Right lobe of liver (tissue), 6 donors: Measurements from ENCODE around the gene KRTAP4-9. TPM values are rescaled to one million over a fixed set of nuclear protein-coding genes. Genes with fewer than 3 reads are reported as not detected.
"Not testable (repeated sequence)": the region's sequence is repeated elsewhere in the genome, so short reads cannot be mapped to it uniquely, and the experiment has no call there.

Source experiments
- ATAC-seq, 4 donors: fragments of 200-7000 bp; cut with Tn5 transposase; one replicate each; pipeline ENCODE4 v1.9.1; 2020; ENCODE audit warnings: mild to moderate bottlenecking in 4 of 4, moderate library complexity in 4 of 4
- DNase-seq, 3 donors: peaks; one replicate each; pipeline ENCODE4 v3.0.0-alpha.2; 2020
- H3K27ac ChIP-seq, 3 donors: fragments of 200-600 bp; one replicate each; pipeline ENCODE4 v1.8.0; 2022
- H3K27me3 ChIP-seq, 2 donors: fragments of 200-600 bp; one replicate each; pipeline ENCODE4 v1.8.0; 2022
- H3K36me3 ChIP-seq, 4 donors: fragments of 200-600 bp; sonication (generic) in 1 of 4; one replicate each; pipeline versions ENCODE4 v1.5.1 to v1.8.0; 2017 to 2022; ENCODE audit warnings: control low read depth in 1 of 4
- H3K4me1 ChIP-seq, 4 donors: fragments of 200-600 bp; sonication (generic) in 1 of 4; one replicate each; pipeline versions ENCODE4 v1.5.1 to v1.8.0; 2017 to 2022; ENCODE audit warnings: control low read depth in 1 of 4
- H3K4me3 ChIP-seq, 3 donors: fragments of 200-600 bp; one replicate each; pipeline ENCODE4 v1.8.0; 2022
- H3K9me3 ChIP-seq, 4 donors: fragments of 200-600 bp; sonication (generic) in 1 of 4; one replicate each; pipeline versions ENCODE4 v1.5.1 to v1.8.0; 2017 to 2022; ENCODE audit warnings: control low read depth in 1 of 4
- POLR2A ChIP-seq: fragments of 450-650 bp; IDR thresholded peaks from one replicate; pipeline ENCODE4 v1.6.1; 2017; ENCODE audit warnings: antibody characterized with exemption, mild to moderate bottlenecking
- WGBS: methylation state at CpG from one replicate; pipeline ENCODE4 v1.1.6; 2018; ENCODE audit warnings: low coverage, low lambda C conversion rate; ENCODE audit not compliant: insufficient coverage; ENCODE audit errors: missing lambda C conversion rate; 5-methylcytosine and 5-hydroxymethylcytosine counted together
- intact Hi-C, 2 donors: fragments of 100-400 bp; cut with DNase I; formaldehyde crosslinking; loops; one replicate each; pipeline versions ENCODE4 v1.11.2 to v1.14.1; 2022
- total RNA-seq, 6 experiments: library from RNA; depleted of rRNA in 2 of 6; stranded (reverse); fragments of >200 nt in 2 of 6; fragmentation: NEBNext Ultra II Directional in 3 of 6; extraction: Animal tissue kit (Norgen Biotek cat#: 25700) in 3 of 6; gene quantifications; one replicate each; pipeline versions ENCODE4 v1.1.0 to v1.2.4, GENCODE V29; 2016 to 2023
- TF ChIP-seq, protein P1 (sequence below), 4 donors: fragments of 200-600 bp in 3 of 4; fragments of 450-650 bp in 1 of 4; IDR thresholded peaks; one replicate each; pipeline versions ENCODE4 v1.5.1 to v1.8.0; 2016 to 2022; ENCODE audit warnings: antibody characterized with exemption in 4 of 4, mild to moderate bottlenecking in 2 of 4
- donor health status: DM: no; HTN: yes; CAD: no.
- donor health status: DM: no; HTN: no; CAD: no.
- donor health status: DM: no; HTN: no; CAD: no.
- donor health status: DM: no; HTN: yes; CAD: no.
- donor health status: DM: no; HTN: yes; CAD: no.

Gene KRTAP4-9
- total RNA-seq, 6 experiments from 2014 or later = not detected

DNA sequence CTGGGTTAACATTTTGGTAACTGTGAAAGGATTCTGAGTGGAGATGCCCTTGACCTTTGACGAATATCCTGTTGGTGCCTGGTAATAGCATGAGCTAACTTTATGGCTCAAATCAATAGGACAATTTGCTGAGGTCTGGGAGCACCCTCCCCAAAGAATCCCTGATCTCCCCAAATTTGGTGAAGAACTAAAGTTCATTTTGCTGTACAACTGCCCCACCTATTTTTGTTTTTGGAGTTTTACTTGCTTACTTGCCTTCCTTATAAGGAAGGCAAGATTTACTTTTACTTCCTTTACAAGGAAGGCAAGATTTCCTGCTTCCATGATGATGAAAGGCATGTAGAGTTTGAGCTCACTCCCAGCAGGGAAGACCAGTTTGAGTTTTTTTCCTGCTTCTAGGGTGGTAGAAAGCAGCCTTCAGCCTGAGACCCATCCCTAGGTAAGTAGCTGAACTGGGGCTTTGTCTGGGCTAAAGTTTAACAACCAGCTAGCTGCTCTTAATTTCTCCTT lies 2.8 kb downstream of the KRTAP4-9 start:
- 38% methylated on average over 1 of the region's 1 CpG for WGBS
- H3K4me1 ChIP-seq = no peaks in the 10 kb centered on the region
- intact Hi-C loops = no loop called here
- no peak for DNase-seq
- H3K27ac ChIP-seq = no peak overlapping the region
- H3K36me3 ChIP-seq = no peaks in the 10 kb centered on the region
- H3K27me3 ChIP-seq = no peaks in the 10 kb centered on the region
- ATAC-seq = no peak
- TF ChIP-seq, protein P1, sequence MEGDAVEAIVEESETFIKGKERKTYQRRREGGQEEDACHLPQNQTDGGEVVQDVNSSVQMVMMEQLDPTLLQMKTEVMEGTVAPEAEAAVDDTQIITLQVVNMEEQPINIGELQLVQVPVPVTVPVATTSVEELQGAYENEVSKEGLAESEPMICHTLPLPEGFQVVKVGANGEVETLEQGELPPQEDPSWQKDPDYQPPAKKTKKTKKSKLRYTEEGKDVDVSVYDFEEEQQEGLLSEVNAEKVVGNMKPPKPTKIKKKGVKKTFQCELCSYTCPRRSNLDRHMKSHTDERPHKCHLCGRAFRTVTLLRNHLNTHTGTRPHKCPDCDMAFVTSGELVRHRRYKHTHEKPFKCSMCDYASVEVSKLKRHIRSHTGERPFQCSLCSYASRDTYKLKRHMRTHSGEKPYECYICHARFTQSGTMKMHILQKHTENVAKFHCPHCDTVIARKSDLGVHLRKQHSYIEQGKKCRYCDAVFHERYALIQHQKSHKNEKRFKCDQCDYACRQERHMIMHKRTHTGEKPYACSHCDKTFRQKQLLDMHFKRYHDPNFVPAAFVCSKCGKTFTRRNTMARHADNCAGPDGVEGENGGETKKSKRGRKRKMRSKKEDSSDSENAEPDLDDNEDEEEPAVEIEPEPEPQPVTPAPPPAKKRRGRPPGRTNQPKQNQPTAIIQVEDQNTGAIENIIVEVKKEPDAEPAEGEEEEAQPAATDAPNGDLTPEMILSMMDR (IDR thresholded peaks at IDR 0.05) = no peak
- no peak for TF ChIP-seq POLR2A
- H3K4me3 ChIP-seq = no peak overlapping the region
- H3K9me3 ChIP-seq = no peaks in the 10 kb centered on the region

DNA sequence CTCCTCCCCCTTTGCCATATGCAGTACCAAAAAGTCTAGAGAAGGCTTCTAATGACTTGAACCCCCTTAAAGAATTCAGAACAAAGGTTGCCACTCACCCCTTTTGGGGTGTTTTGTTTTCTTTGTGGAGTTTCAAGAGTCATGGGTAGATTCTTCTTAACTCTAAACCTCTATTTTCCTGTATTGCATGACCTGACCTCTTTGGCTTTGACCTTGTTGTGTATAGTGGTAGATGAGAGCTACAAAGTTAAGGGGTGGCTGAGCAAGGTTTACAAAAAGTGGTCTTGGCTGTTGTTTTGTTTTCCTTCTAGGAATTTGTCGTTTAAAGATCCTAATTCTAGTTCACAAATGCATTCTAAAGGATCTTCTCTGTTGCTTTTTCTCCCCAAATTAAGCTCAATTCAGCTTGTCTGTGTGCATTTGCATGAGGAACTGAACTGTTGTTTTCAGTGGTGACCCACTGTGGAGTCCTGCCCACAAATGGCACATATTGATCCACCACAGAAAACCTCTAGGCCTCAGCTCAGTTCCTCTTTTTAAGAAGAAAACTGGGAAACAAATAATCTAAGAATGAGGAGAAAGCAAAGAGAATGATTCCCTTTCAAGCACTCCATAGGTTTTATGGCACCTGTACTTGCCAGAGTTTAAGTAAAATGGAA lies 3.7 kb downstream of the KRTAP4-9 start:
- WGBS = 0% methylated on average over 1 of the region's 1 CpG

DNA sequence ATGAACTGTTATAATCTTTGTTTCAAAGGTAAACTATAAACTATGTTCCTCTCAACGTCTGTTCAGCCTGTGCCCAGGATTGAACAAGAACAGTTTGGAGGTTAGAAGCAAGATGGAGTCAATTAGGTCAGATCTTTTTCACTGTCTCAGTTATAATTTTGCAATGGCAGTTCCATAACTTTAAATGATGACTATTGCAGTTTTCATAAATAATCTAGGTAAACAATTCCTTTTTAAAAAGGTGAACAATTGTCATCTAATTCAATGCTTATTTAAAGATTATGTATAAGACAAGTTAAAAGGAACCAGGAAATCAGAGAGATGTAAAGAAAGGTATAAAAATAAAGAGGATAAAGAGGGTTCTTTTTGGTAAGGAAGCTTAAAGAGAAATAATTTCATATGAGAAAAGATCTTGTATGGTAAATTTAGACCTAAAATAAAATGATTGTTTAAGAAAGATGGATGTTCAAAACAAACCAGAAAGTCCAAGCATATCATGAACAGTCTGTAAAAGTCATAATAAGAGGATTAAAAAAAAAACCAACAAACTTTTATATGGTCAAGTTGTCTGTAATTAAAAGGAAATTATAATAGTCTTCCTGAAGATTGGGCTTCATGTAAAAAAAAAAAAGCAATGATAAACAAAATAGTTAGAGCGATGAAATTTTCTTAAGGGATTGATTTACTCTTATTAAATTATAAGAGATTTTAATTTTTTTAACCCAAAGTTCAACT lies 6.1 kb downstream of the KRTAP4-9 start:
- Histone ChIP-seq H3K36me3 (no peaks in the 10 kb centered on the region), H3K9me3 (no peaks in the 10 kb centered on the region), H3K4me1 (no peaks in the 10 kb centered on the region), H3K27me3 (no peaks in the 10 kb centered on the region), H3K4me3 (no peak overlapping the region), H3K27ac (no peak overlapping the region)
- no peak for DNase-seq
- no peak for TF ChIP-seq POLR2A
- TF ChIP-seq, protein P1 (IDR thresholded peaks at IDR 0.05) = no peak
- ATAC-seq = no peak
- WGBS = 54% methylated on average over 2 of the region's 2 CpGs
- intact Hi-C loops = no loop called here

More for the DNA sequence above, 3.7 kb downstream of the KRTAP4-9 start:
- DNase-seq, H3K36me3 ChIP-seq, H3K9me3 ChIP-seq, H3K4me1 ChIP-seq, H3K27ac ChIP-seq, H3K4me3 ChIP-seq, intact Hi-C loops, ATAC-seq, H3K27me3 ChIP-seq: not testable (repeated sequence)

- Histone ChIP-seq H3K9me3 (no peaks in the 10 kb centered on the region), H3K4me3 (no peak overlapping the region), H3K27me3 (no peaks in the 10 kb centered on the region), H3K27ac (no peak overlapping the region), H3K4me1 (no peaks in the 10 kb centered on the region), H3K36me3 (no peaks in the 10 kb centered on the region)
- ATAC-seq = no peak
- intact Hi-C loops = no loop called here
- no peak for DNase-seq
- WGBS = 55% methylated on average over 4 of the region's 5 CpGs
- TF ChIP-seq POLR2A = no peak
- TF ChIP-seq, protein P1 (IDR thresholded peaks at IDR 0.05) = no peak
Observed at GRCh38 chr17:41116297-41116696, 11.1 kb downstream of the KRTAP4-9 start.

DNA sequence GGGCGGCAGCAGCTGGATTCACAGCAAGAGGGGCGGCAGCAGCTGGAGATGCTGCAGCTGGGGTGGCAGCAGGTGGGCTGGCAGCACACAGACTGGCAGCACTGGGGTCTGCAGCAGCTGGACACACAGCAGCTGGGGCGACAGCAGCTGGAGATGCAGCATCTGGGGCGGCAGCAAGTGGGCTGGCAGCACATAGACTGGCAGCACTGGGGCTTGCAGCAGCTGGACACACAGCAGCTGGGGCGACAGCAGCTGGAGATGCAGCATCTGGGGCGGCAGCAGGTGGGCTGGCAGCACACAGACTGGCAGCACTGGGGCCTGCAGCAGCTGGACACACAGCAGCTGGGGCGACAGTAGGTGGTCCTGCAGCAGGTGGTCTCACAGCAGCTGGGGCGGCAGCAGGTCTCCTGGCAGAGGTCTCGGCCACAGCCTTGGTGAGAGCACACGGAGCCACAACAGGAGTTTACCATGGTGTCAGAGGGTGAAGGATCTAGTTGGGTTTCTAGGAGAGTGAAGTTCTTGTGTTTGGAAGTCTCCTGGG lies 12.7 kb downstream of the KRTAP4-9 start, which contains the start of gene KRTAP4-11:
Gene KRTAP4-11, minus strand, starts transcription at position 528 of the 541 bp plus-strand sequence. Its CDS starts 58 bp downstream, at position 470.
- H3K9me3 ChIP-seq, H3K4me3 ChIP-seq, H3K36me3 ChIP-seq, H3K27me3 ChIP-seq, intact Hi-C loops, ATAC-seq, H3K27ac ChIP-seq, DNase-seq, H3K4me1 ChIP-seq: not testable (repeated sequence)
- WGBS = 33% methylated on average over 4 of the region's 10 CpGs
